Loucy (cell line): ENCODE results near the gene SUFU.

Experiments
- H2AFZ ChIP-seq: fragments of 200-600 bp; sonication (generic); 2 replicates; pipeline ENCODE4 v1.6.0; 2016; ENCODE audit warnings: antibody characterized with exemption, mild to moderate bottlenecking, low read length, moderate library complexity
- H3F3A ChIP-seq: fragments of 200-600 bp; 2 replicates; pipeline ENCODE4 v1.6.0; 2016; ENCODE audit warnings: antibody characterized with exemption, low read depth, mild to moderate bottlenecking
- H3K27me3 ChIP-seq: fragments of 200-600 bp; sonication (generic); 2 replicates; pipeline ENCODE4 v1.6.1; 2014; ENCODE audit warnings: low read length, mild to moderate bottlenecking; ENCODE audit not compliant: insufficient read depth, poor library complexity, severe bottlenecking
- H3K36me3 ChIP-seq: fragments of 200-600 bp; sonication (generic); 2 replicates; pipeline ENCODE4 v1.6.1; 2016; ENCODE audit warnings: low read length; ENCODE audit not compliant: insufficient read depth
- H3K4me1 ChIP-seq: fragments of 200-600 bp; sonication (generic); 2 replicates; pipeline ENCODE4 v1.5.1; 2014; ENCODE audit warnings: low read length, mild to moderate bottlenecking; ENCODE audit not compliant: insufficient read depth, poor library complexity, severe bottlenecking
- H3K4me2 ChIP-seq: fragments of 200-600 bp; sonication (generic); 2 replicates; pipeline ENCODE4 v1.6.0; 2014; ENCODE audit warnings: antibody characterized with exemption, low read length, low read depth, mild to moderate bottlenecking; ENCODE audit not compliant: poor library complexity, severe bottlenecking
- H3K4me3 ChIP-seq: fragments of 200-600 bp; sonication (generic); 2 replicates; pipeline ENCODE4 v1.5.1; 2014; ENCODE audit warnings: low read length, mild to moderate bottlenecking, mixed read lengths; ENCODE audit not compliant: poor library complexity, severe bottlenecking
- H3K79me2 ChIP-seq: fragments of 200-600 bp; sonication (generic); 2 replicates; pipeline ENCODE4 v1.6.1; 2014; ENCODE audit warnings: low read length; ENCODE audit not compliant: insufficient read depth
- H3K9ac ChIP-seq: fragments of 200-600 bp; sonication (generic); 2 replicates; pipeline ENCODE4 v1.6.0; 2014; ENCODE audit warnings: mild to moderate bottlenecking, low read depth, low read length, moderate library complexity; ENCODE audit not compliant: poor library complexity, severe bottlenecking
- H3K9me2 ChIP-seq: fragments of 200-600 bp; sonication (generic); replicated peaks from 2 replicates; pipeline ENCODE4 v1.6.1; 2016; ENCODE audit warnings: low read depth, low read length, mixed read lengths
- H3K9me3 ChIP-seq: fragments of 200-600 bp; sonication (generic); 2 replicates; pipeline ENCODE4 v1.6.1; 2014; ENCODE audit warnings: mild to moderate bottlenecking, antibody characterized with exemption, low read length, low read depth; ENCODE audit not compliant: insufficient read depth
- H4K20me1 ChIP-seq: fragments of 200-600 bp; sonication (generic); 2 replicates; pipeline ENCODE4 v1.6.0; 2014; ENCODE audit warnings: antibody characterized with exemption, low read length, mild to moderate bottlenecking; ENCODE audit not compliant: insufficient read depth, poor library complexity, severe bottlenecking
- CTCF ChIP-seq: fragments of 200-600 bp; sonication (generic); conservative IDR thresholded peaks from 2 replicates; pipeline ENCODE4 v1.5.1; 2014; ENCODE audit warnings: mild to moderate bottlenecking, antibody characterized with exemption, low read length
- EZH2phosphoT487 ChIP-seq: fragments of 200-600 bp; IDR thresholded peaks from 2 replicates; pipeline ENCODE4 v1.6.1; 2018; ENCODE audit warnings: antibody characterized with exemption, mild to moderate bottlenecking, moderate library complexity, borderline replicate concordance

Gene SUFU

GRCh38 chr10:102523250-102524029, 19.7 kb downstream of the SUFU start:
- no peaks in the 10 kb centered on the region for H3K4me1 ChIP-seq
- H3K36me3 ChIP-seq, result peaks cover 22% of the 10 kb centered on the region; the same call in 1 of the 2 replicates
- H3K9ac ChIP-seq, result no peak overlapping the region
- no peaks in the 10 kb centered on the region for H3K79me2 ChIP-seq
- no peaks in the 10 kb centered on the region for H3K27me3 ChIP-seq
- H3F3A ChIP-seq, result no peaks in the 10 kb centered on the region
- H3K4me3 ChIP-seq, result no peak overlapping the region
- no peak for TF ChIP-seq CTCF
- no peak for TF ChIP-seq EZH2phosphoT487
- no peaks in the 10 kb centered on the region for H3K9me2 ChIP-seq
- no peak overlapping the region for H2AFZ ChIP-seq
- H3K9me3 ChIP-seq, result no peaks in the 10 kb centered on the region
- H4K20me1 ChIP-seq, result no peaks in the 10 kb centered on the region
- no peak overlapping the region for H3K4me2 ChIP-seq

GRCh38 chr10:102524746-102525145, 21.0 kb downstream of the SUFU start:
- H3K4me2 ChIP-seq, result no peak overlapping the region
- no peaks in the 10 kb centered on the region for H3K27me3 ChIP-seq
- no peaks in the 10 kb centered on the region for H3F3A ChIP-seq
- H3K9me3 ChIP-seq, result no peaks in the 10 kb centered on the region
- no peaks in the 10 kb centered on the region for H3K79me2 ChIP-seq
- no peak overlapping the region for H2AFZ ChIP-seq
- H3K36me3 ChIP-seq, result peaks cover 22% of the 10 kb centered on the region; the same call in 1 of the 2 replicates
- H3K9ac ChIP-seq, result no peak overlapping the region
- no peaks in the 10 kb centered on the region for H4K20me1 ChIP-seq
- no peak overlapping the region for H3K4me3 ChIP-seq
- H3K4me1 ChIP-seq, result no peaks in the 10 kb centered on the region
- TF ChIP-seq EZH2phosphoT487, result no peak
- no peak for TF ChIP-seq CTCF
- H3K9me2 ChIP-seq, result no peaks in the 10 kb centered on the region

GRCh38 chr10:102527546-102527945, 23.8 kb downstream of the SUFU start:
- Histone ChIP-seq H3F3A (no peaks in the 10 kb centered on the region), H3K79me2 (no peaks in the 10 kb centered on the region), H3K9me3 (no peaks in the 10 kb centered on the region), H3K4me2 (no peak overlapping the region), H3K9ac (no peak overlapping the region), H4K20me1 (no peaks in the 10 kb centered on the region), H3K4me1 (no peaks in the 10 kb centered on the region), H3K4me3 (no peak overlapping the region), H3K9me2 (no peaks in the 10 kb centered on the region), H3K36me3 (peaks cover 22% of the 10 kb centered on the region; the same call in 1 of the 2 replicates), H3K27me3 (no peaks in the 10 kb centered on the region), H2AFZ (no peak overlapping the region)
- no peak for TF ChIP-seq EZH2phosphoT487
- TF ChIP-seq CTCF, result no peak
